GM23338 (cell line): Measurements from ENCODE around the gene RAB27B. TPM values are rescaled to one million over a fixed set of nuclear protein-coding genes. Genes with fewer than 3 reads are reported as not detected.

Source experiments
- ATAC-seq: fragments of 200-7000 bp; cut with Tn5 transposase; 3 replicates; pipeline ENCODE4 v1.9.1; 2020
- DNase-seq: peaks from one replicate; pipeline ENCODE4 v3.0.0-alpha.2; 2015; ENCODE audit warnings: low spot score
- H2AFZ ChIP-seq: fragments of 200-600 bp; sonication (generic); 2 replicates; pipeline ENCODE4 v1.8.0; 2016; ENCODE audit warnings: antibody characterized with exemption, mild to moderate bottlenecking, moderate library complexity
- H3F3A ChIP-seq: fragments of 200-600 bp; sonication (generic); replicated peaks from 2 replicates; pipeline ENCODE4 v1.8.0; 2017; ENCODE audit warnings: antibody characterized with exemption, mixed run types, low read depth
- H3K27ac ChIP-seq: fragments of 200-600 bp; sonication (generic); 2 replicates; pipeline ENCODE4 v1.6.1; 2016; ENCODE audit warnings: low read depth
- H3K27me3 ChIP-seq: fragments of 200-600 bp; sonication (generic); 2 replicates; pipeline ENCODE4 v1.8.0; 2016; ENCODE audit warnings: mild to moderate bottlenecking, mixed run types, moderate library complexity; ENCODE audit not compliant: insufficient read depth
- H3K36me3 ChIP-seq: fragments of 200-600 bp; sonication (generic); 2 replicates; pipeline ENCODE4 v1.8.0; 2016; ENCODE audit warnings: mild to moderate bottlenecking; ENCODE audit not compliant: insufficient read depth
- H3K4me1 ChIP-seq: fragments of 200-600 bp; sonication (generic); 2 replicates; pipeline ENCODE4 v1.8.0; 2016; ENCODE audit warnings: mild to moderate bottlenecking, moderate library complexity; ENCODE audit not compliant: insufficient read depth
- H3K4me2 ChIP-seq: fragments of 200-600 bp; sonication (generic); 2 replicates; pipeline ENCODE4 v1.7.1; 2017; ENCODE audit warnings: mixed run types
- H3K4me3 ChIP-seq: fragments of 200-600 bp; sonication (generic); 2 replicates; pipeline ENCODE4 v1.6.1; 2016; ENCODE audit warnings: mixed run types
- H3K79me2 ChIP-seq: fragments of 200-600 bp; sonication (generic); replicated peaks from 2 replicates; pipeline ENCODE4 v1.8.0; 2017; ENCODE audit warnings: mild to moderate bottlenecking; ENCODE audit not compliant: insufficient read depth
- H3K9me2 ChIP-seq: fragments of 200-600 bp; sonication (generic); 2 replicates; pipeline ENCODE4 v1.8.0; 2017; ENCODE audit not compliant: insufficient read depth
- H4K20me1 ChIP-seq: fragments of 200-600 bp; sonication (generic); replicated peaks from 2 replicates; pipeline ENCODE4 v1.8.0; 2017; ENCODE audit warnings: mild to moderate bottlenecking; ENCODE audit not compliant: insufficient read depth
- H3K27ac Mint-ChIP-seq: 2 replicates; pipeline ENCODE4 v1.8.0; 2020; ENCODE audit warnings: inconsistent platforms, mild to moderate bottlenecking, moderate library complexity, mixed read lengths
- H3K27me3 Mint-ChIP-seq: 3 replicates; pipeline ENCODE4 v1.8.0; 2022; ENCODE audit warnings: low read depth, mild to moderate bottlenecking, moderate library complexity, mixed read lengths, inconsistent platforms; ENCODE audit not compliant: insufficient read depth, poor library complexity
- H3K36me3 Mint-ChIP-seq: 3 replicates; pipeline ENCODE4 v1.8.0; 2021; ENCODE audit warnings: low read depth, mild to moderate bottlenecking, inconsistent platforms, moderate library complexity, mixed read lengths
- H3K4me1 Mint-ChIP-seq: 3 replicates; pipeline ENCODE4 v1.8.0; 2020; ENCODE audit warnings: mild to moderate bottlenecking, inconsistent platforms, mixed read lengths
- H3K4me3 Mint-ChIP-seq: 3 replicates; pipeline ENCODE4 v1.8.0; 2021; ENCODE audit warnings: moderate library complexity, mild to moderate bottlenecking, inconsistent platforms, mixed read lengths
- H3K9me3 Mint-ChIP-seq: 3 replicates; pipeline ENCODE4 v1.8.0; 2020; ENCODE audit warnings: moderate library complexity, mild to moderate bottlenecking, inconsistent platforms, mixed read lengths
- CREB1 ChIP-seq: fragments of 250-450 bp; sonication (Bioruptor Pico); IDR thresholded peaks from 2 replicates; pipeline ENCODE4 v1.5.0; 2020; ENCODE audit warnings: low read depth, mild to moderate bottlenecking, moderate library complexity
- CTCF ChIP-seq, 2 experiments: fragments of 200-600 bp in 1 of 2; sonication (generic) in 1 of 2; conservative IDR thresholded peaks; 2 replicates each; pipeline versions ENCODE4 v1.5.1 to v1.6.1; 2016 to 2017; ENCODE audit warnings: antibody characterized with exemption in 2 of 2, low read depth in 2 of 2, mild to moderate bottlenecking in 2 of 2, moderate library complexity in 1 of 2
- ETS1 ChIP-seq: IDR thresholded peaks from 2 replicates; pipeline ENCODE4 v1.6.1; 2016; ENCODE audit warnings: antibody characterized with exemption
- EZH2 ChIP-seq: fragments of 200-600 bp; sonication (generic); IDR thresholded peaks from one replicate; pipeline ENCODE4 v1.8.0; 2017; ENCODE audit warnings: antibody characterized with exemption, mild to moderate bottlenecking, low read depth; ENCODE audit not compliant: unreplicated experiment
- EZH2phosphoT487 ChIP-seq: fragments of 200-600 bp; sonication (generic); IDR thresholded peaks from one replicate; pipeline ENCODE4 v1.8.1; 2018; ENCODE audit warnings: antibody characterized with exemption; ENCODE audit not compliant: unreplicated experiment
- JUNB ChIP-seq: IDR thresholded peaks from one replicate; pipeline ENCODE4 v1.6.1; 2016; ENCODE audit warnings: antibody characterized with exemption; ENCODE audit not compliant: unreplicated experiment
- NANOG ChIP-seq: IDR thresholded peaks from 2 replicates; pipeline ENCODE4 v1.6.1; 2016; ENCODE audit warnings: antibody characterized with exemption, borderline replicate concordance
- POLR2AphosphoS5 ChIP-seq: IDR thresholded peaks from 2 replicates; pipeline ENCODE4 v1.6.1; 2016; ENCODE audit warnings: antibody characterized with exemption, low read depth
- STAT1 ChIP-seq: IDR thresholded peaks from one replicate; pipeline ENCODE4 v1.6.1; 2016; ENCODE audit warnings: antibody characterized with exemption; ENCODE audit not compliant: unreplicated experiment
- ZNF114 ChIP-seq: fragments of 250-450 bp; sonication (Bioruptor Pico); IDR thresholded peaks from 2 replicates; pipeline ENCODE4 v1.5.0; 2020; ENCODE audit warnings: mild to moderate bottlenecking, moderate library complexity
- ZNF331 ChIP-seq: fragments of 250-450 bp; sonication (Bioruptor Pico); IDR thresholded peaks from 2 replicates; pipeline ENCODE4 v1.5.0; 2020; ENCODE audit warnings: low read depth, mild to moderate bottlenecking, moderate library complexity
- ZNF462 ChIP-seq: fragments of 250-450 bp; sonication (Bioruptor Pico); IDR thresholded peaks from 2 replicates; pipeline ENCODE4 v1.5.0; 2020; ENCODE audit warnings: mild to moderate bottlenecking, moderate library complexity
- polyA plus RNA-seq: library from polyadenylated mRNA; unstranded; fragments of >200 nt; fragmentation: Nextera tagmentation; extraction: Ambion mirVana; gene quantifications from 2 replicates; pipeline ENCODE4 v1.2.1, GENCODE V29; 2016
- total RNA-seq: library from RNA; depleted of rRNA; stranded (reverse); fragments of >200 nt; shearing (Covaris generic); gene quantifications from 2 replicates; pipeline ENCODE4 v1.2.3, GENCODE V29; 2014
- TF ChIP-seq, protein P1 (sequence below): IDR thresholded peaks from one replicate; pipeline ENCODE4 v1.6.1; 2018; ENCODE audit warnings: antibody characterized with exemption; ENCODE audit not compliant: unreplicated experiment

Gene RAB27B
- total and polyA plus RNA-seq, 2 experiments from 2014 or later: 0.13 to 0.56 TPM

- Histone ChIP-seq H4K20me1 (no peaks in the 10 kb centered on the region; the same call in 1 of the 2 replicates), H3K27ac (no peak overlapping the region), H3K27me3 (peaks cover 11% of the 10 kb centered on the region), H3K36me3 (no peaks in the 10 kb centered on the region), H3K4me1 (peaks cover 14% of the 10 kb centered on the region), H3K4me2 (no peak overlapping the region), H3F3A (no peaks in the 10 kb centered on the region), H3K79me2 (no peaks in the 10 kb centered on the region), H2AFZ (no peak overlapping the region), H3K9me2 (no peaks in the 10 kb centered on the region), H3K4me3 (no peak overlapping the region)
- H3K9me3 Mint-ChIP-seq: no peaks in the 10 kb centered on the region
- peaks cover 4% of the 10 kb centered on the region for H3K27me3 Mint-ChIP-seq
- no peak overlapping the region for H3K4me3 Mint-ChIP-seq
- no peak for DNase-seq
- TF ChIP-seq ETS1 (no peak), EZH2 (no peak), ZNF114 (no peak), STAT1 (no peak), NANOG (no peak), POLR2AphosphoS5 (no peak), ZNF462 (CRISPR knock-in tag) (no peak), ZNF331 (no peak), EZH2phosphoT487 (no peak), JUNB (no peak), CREB1 (CRISPR knock-in tag) (no peak), CTCF (conservative IDR thresholded peaks at IDR 0.05; ENCODE audit: low read depth in 2 of 2) (no peak)
- TF ChIP-seq, protein P1, sequence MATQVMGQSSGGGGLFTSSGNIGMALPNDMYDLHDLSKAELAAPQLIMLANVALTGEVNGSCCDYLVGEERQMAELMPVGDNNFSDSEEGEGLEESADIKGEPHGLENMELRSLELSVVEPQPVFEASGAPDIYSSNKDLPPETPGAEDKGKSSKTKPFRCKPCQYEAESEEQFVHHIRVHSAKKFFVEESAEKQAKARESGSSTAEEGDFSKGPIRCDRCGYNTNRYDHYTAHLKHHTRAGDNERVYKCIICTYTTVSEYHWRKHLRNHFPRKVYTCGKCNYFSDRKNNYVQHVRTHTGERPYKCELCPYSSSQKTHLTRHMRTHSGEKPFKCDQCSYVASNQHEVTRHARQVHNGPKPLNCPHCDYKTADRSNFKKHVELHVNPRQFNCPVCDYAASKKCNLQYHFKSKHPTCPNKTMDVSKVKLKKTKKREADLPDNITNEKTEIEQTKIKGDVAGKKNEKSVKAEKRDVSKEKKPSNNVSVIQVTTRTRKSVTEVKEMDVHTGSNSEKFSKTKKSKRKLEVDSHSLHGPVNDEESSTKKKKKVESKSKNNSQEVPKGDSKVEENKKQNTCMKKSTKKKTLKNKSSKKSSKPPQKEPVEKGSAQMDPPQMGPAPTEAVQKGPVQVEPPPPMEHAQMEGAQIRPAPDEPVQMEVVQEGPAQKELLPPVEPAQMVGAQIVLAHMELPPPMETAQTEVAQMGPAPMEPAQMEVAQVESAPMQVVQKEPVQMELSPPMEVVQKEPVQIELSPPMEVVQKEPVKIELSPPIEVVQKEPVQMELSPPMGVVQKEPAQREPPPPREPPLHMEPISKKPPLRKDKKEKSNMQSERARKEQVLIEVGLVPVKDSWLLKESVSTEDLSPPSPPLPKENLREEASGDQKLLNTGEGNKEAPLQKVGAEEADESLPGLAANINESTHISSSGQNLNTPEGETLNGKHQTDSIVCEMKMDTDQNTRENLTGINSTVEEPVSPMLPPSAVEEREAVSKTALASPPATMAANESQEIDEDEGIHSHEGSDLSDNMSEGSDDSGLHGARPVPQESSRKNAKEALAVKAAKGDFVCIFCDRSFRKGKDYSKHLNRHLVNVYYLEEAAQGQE: no peak
- H3K36me3 Mint-ChIP-seq: no peaks in the 10 kb centered on the region
- peaks cover 12% of the 10 kb centered on the region; the same call in 2 of the 3 replicates for H3K4me1 Mint-ChIP-seq
- no peak overlapping the region for H3K27ac Mint-ChIP-seq
- no peak for ATAC-seq
Measured at GRCh38 chr18:54825601-54826344, 2.5 kb upstream of the RAB27B start.
